Measurements from ENCODE around the gene BLM. TPM values are rescaled to one million over a fixed set of nuclear protein-coding genes. Genes with fewer than 3 reads are reported as not detected.

The BLM gene
- total RNA-seq, 1 donor from 2014 or later, result 21.5 TPM

- TF ChIP-seq CTCF (conservative IDR thresholded peaks at IDR 0.05), result no peak
- no peak overlapping the region for H3K27ac Mint-ChIP-seq
- H3K27me3 Mint-ChIP-seq, result no peaks in the 10 kb centered on the region
- peaks cover 4% of the 10 kb centered on the region for H3K36me3 Mint-ChIP-seq
- no peak for DNase-seq (ENCODE audit: extremely low spot score, unreplicated experiment)
- H3K9me3 Mint-ChIP-seq, result no peaks in the 10 kb centered on the region
- H3K4me3 Mint-ChIP-seq, result no peak overlapping the region
- peaks cover 6% of the 10 kb centered on the region for H3K4me1 Mint-ChIP-seq (ENCODE audit: unreplicated experiment)
Measured at GRCh38 chr15:90790057-90790456, 72.9 kb downstream of the BLM start.

DNA sequence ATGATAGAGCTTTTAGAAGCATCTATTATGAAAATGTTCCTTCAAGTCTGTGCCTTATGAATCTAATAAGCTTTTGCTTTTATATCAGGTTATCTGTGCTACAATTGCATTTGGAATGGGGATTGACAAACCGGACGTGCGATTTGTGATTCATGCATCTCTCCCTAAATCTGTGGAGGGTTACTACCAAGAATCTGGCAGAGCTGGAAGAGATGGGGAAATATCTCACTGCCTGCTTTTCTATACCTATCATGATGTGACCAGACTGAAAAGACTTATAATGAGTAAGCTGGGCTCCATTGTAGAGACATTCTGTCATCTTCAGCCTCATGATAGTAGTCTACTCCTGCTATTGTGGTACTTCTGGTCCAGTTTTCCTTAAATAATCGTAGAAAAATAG, 73.4 kb downstream of the BLM start:
- no peak for DNase-seq (ENCODE audit: extremely low spot score, unreplicated experiment)
- Mint-ChIP-seq H3K4me3 (no peak overlapping the region), H3K27me3 (no peaks in the 10 kb centered on the region), H3K27ac (no peak overlapping the region), H3K9me3 (no peaks in the 10 kb centered on the region), H3K4me1 (ENCODE audit: unreplicated experiment) (peaks cover 6% of the 10 kb centered on the region), H3K36me3 (peaks cover 4% of the 10 kb centered on the region)
- no peak for TF ChIP-seq CTCF (conservative IDR thresholded peaks at IDR 0.05)

- no peak for TF ChIP-seq CTCF (conservative IDR thresholded peaks at IDR 0.05)
- Mint-ChIP-seq H3K4me1 (ENCODE audit: unreplicated experiment) (peaks cover 2% of the 10 kb centered on the region), H3K9me3 (no peaks in the 10 kb centered on the region), H3K27ac (no peak overlapping the region), H3K27me3 (no peaks in the 10 kb centered on the region), H3K4me3 (no peak overlapping the region), H3K36me3 (peaks cover 9% of the 10 kb centered on the region)
- no peak for DNase-seq (ENCODE audit: extremely low spot score, unreplicated experiment)
Measured at GRCh38 chr15:90794538-90794937, 77.4 kb downstream of the BLM start.

GRCh38 chr15:90799639-90800170, 82.6 kb downstream of the BLM start:
- no peak for TF ChIP-seq CTCF (conservative IDR thresholded peaks at IDR 0.05)
- H3K4me3 Mint-ChIP-seq, result no peak overlapping the region
- no peak overlapping the region for H3K27ac Mint-ChIP-seq
- no peaks in the 10 kb centered on the region for H3K4me1 Mint-ChIP-seq (ENCODE audit: unreplicated experiment)
- DNase-seq (ENCODE audit: extremely low spot score, unreplicated experiment), result no peak
- no peaks in the 10 kb centered on the region for H3K9me3 Mint-ChIP-seq
- no peaks in the 10 kb centered on the region for H3K27me3 Mint-ChIP-seq
- peaks cover 16% of the 10 kb centered on the region for H3K36me3 Mint-ChIP-seq

DNA sequence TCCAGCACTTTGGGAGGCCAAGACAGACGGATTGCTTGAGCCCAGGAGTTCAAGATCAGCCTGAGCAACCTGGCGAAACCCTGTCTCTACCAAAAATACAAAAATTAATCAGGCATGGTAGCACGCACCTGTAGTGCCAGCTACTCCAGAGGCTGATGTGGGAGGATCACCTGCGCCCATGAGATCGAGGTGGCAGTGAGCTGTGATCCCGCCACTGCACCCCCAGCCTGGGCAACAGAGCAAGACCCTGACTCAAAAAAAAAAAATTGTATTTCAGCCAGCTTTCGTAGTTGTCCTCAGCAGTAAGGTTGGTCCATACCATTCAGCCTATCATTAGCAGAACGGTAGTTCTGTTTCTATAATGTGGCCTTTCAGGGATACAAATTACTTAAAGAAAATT, 84.7 kb downstream of the BLM start:
- no peaks in the 10 kb centered on the region for H3K4me1 Mint-ChIP-seq (ENCODE audit: unreplicated experiment)
- H3K36me3 Mint-ChIP-seq, result peaks cover 20% of the 10 kb centered on the region
- no peak for TF ChIP-seq CTCF (conservative IDR thresholded peaks at IDR 0.05)
- no peaks in the 10 kb centered on the region for H3K9me3 Mint-ChIP-seq
- H3K27me3 Mint-ChIP-seq, result no peaks in the 10 kb centered on the region
- H3K4me3 Mint-ChIP-seq, result no peak overlapping the region
- DNase-seq (ENCODE audit: extremely low spot score, unreplicated experiment), result no peak
- H3K27ac Mint-ChIP-seq, result no peak overlapping the region
